Measurements from ENCODE around the gene GPC5.

DNA sequence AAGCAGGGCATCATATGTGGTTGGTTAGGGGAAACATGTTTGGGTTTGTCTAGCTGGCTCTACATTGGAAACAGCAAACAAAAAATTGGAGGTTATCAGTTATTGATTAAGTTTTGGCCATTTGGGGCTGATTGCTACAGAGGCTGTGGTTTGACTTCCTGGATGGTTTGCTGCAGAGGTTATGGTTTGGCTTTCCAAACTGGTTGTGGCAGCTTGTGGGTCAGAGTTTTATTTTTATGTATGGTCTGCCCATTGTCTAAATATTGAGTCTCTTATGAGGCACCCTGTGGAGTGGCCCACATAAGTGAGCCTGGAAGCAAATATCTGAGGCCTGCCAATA is 261.6 kb downstream of the GPC5 start:
- TF ChIP-seq EZH2phosphoT487 (IDR thresholded peaks at IDR 0.05; ENCODE audit: insufficient read depth, low read depth) (no peak), EZH2 (IDR thresholded peaks at IDR 0.05; ENCODE audit: insufficient read depth, poor library complexity, severe bottlenecking) (no peak)

All from GM23248 (cell line).